ENCODE measurements around the gene CDH23. TPM values are rescaled to one million over a fixed set of nuclear protein-coding genes. Genes with fewer than 3 reads are reported as not detected.

CDH23 gene
- total RNA-seq, 4 donors from 2014 or later: 0.72 to 4.1 (median 2.2) TPM

DNA sequence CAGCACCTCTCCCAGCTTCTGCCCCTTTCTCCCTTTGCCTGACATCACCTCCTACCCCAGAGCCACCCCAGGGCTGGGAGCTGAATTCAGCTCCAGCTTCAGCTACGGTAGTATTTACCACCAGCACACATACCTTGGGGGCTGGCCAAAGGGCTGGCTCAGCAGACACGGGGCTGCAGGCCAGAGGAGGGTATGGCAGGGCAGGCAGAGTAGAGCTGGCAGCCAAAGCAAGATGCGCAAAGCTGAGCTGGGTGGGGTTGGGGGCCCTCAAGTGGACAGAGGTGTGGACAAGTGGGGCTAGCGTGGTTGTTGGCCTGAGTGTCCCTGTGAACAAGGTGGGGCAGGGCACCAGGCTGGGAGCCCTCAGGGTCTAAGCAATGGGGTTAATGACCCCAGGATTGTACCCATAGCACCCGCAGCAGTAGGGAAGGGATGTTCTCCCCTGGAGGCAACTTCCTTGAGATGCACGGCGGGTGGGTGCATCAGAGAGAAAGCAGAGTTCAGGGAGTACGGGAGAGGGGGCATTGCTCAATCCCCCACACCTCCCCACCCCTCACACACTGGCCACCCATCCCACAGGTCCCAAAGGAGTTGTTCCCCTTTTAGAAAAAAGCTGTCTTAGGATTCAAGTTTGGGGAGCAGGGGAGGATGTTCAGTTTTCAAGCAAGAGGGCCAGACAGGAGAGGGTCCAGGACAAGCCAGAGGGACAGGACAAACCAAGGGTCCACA lies 368.6 kb downstream of the CDH23 start:
- Histone ChIP-seq H3K4me1 (peaks cover 89% of the 10 kb centered on the region), H3K27ac (peak overlapping the region; percentile 86)

DNA sequence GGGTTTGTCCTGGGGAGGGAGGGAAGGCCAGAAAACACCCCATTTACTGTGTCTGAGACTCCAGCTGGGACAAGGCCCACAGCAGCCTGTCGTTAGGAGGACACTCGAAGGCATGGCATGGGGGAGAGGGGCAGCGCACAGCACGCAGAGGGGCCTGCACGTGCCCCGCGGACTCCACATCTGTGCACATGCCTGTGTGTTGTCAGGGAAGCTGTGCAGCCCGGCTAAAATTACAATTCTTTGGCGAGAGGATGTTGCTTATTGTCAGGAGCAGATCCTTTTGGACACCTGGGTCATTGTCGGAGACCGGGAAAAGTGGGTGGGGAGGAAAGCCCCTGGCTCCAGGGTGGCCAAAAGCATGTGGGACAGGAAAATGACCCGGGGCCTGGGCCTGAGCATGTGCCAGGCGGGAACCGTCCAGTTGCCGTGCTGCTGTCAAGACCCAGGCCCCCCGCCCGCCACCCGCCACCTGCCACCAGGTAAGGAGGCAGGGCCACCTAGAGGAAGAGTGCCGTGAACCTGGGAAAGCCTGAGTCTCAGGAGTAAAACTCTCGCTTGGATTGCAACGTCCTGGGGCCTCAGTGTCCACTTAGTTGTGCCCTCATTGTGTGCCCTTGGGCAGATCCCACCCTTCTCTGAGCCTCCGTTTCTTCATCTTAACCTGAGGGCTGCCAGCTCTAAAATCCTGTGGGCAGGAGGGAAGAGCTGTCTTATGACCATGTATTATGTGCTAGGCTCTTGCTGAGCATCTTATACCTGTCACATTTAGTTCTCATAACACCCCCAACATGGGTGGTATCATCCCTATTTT lies 369.4 kb downstream of the CDH23 start:
- Histone ChIP-seq H3K27me3 (no peaks in the 10 kb centered on the region), H3K36me3 (peaks cover 4% of the 10 kb centered on the region), H3K4me3 (no peak overlapping the region), H3K4me1 (peaks cover 89% of the 10 kb centered on the region), H3K9me3 (no peaks in the 10 kb centered on the region), H3K27ac (peak overlapping the region; percentile 86)
- WGBS: 69% methylated on average over 15 of the region's 22 CpGs
- TF ChIP-seq, protein P1, sequence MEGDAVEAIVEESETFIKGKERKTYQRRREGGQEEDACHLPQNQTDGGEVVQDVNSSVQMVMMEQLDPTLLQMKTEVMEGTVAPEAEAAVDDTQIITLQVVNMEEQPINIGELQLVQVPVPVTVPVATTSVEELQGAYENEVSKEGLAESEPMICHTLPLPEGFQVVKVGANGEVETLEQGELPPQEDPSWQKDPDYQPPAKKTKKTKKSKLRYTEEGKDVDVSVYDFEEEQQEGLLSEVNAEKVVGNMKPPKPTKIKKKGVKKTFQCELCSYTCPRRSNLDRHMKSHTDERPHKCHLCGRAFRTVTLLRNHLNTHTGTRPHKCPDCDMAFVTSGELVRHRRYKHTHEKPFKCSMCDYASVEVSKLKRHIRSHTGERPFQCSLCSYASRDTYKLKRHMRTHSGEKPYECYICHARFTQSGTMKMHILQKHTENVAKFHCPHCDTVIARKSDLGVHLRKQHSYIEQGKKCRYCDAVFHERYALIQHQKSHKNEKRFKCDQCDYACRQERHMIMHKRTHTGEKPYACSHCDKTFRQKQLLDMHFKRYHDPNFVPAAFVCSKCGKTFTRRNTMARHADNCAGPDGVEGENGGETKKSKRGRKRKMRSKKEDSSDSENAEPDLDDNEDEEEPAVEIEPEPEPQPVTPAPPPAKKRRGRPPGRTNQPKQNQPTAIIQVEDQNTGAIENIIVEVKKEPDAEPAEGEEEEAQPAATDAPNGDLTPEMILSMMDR (IDR thresholded peaks at IDR 0.05): no peak
- TF ChIP-seq EP300 (IDR thresholded peaks at IDR 0.05): no peak
- TF ChIP-seq POLR2A (IDR thresholded peaks at IDR 0.05): no peak
- no peak for TF ChIP-seq POLR2AphosphoS5 (IDR thresholded peaks at IDR 0.05)
- DNase-seq (ENCODE audit: low spot score in 2 of 2): no peak

More for the DNA sequence above, 368.6 kb downstream of the CDH23 start:
- 51% methylated on average over 6 of the region's 8 CpGs for WGBS
- Histone ChIP-seq H3K4me3 (no peak overlapping the region), H3K36me3 (peaks cover 4% of the 10 kb centered on the region), H3K9me3 (no peaks in the 10 kb centered on the region), H3K27me3 (no peaks in the 10 kb centered on the region)
- no peak for TF ChIP-seq POLR2A (IDR thresholded peaks at IDR 0.05)
- TF ChIP-seq EP300 (IDR thresholded peaks at IDR 0.05): no peak
- TF ChIP-seq, protein P1 (IDR thresholded peaks at IDR 0.05): no peak
- TF ChIP-seq POLR2AphosphoS5 (IDR thresholded peaks at IDR 0.05): no peak
- no peak for DNase-seq (ENCODE audit: low spot score in 2 of 2)

DNA sequence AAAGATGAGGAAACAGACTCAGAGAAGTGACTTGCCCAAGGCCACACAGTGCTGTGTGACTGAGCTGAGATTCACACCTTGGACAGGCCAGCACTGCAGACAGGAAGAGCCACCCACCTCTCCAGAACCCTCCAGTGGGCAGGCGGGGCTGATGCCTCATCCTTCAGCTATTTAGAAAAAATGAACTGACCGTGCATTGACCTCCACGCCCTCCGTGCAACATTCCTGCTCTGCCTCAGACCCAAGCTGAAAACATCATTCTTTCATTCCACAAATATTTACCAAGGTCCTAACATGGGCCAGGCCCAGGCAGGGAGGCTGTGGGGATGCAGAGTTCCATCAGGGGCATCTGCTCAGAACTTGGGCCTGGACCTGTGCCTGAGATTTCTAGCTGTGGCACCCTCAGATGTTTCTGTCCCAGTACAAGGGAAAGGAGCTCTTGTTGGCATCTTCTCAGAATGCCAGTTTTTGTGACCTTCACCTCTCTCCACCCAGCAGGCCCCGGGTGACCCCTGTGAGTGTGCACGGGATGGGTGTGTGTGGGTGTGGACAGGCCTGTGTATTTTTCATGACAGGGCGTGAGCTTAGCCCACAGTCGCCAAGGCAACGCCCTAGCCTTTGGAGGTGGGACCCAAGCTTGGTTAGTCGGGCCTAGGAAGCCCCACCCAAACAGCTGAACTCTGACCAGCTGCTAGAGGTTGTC lies 370.1 kb downstream of the CDH23 start:
- TF ChIP-seq, protein P1 (IDR thresholded peaks at IDR 0.05): no peak
- TF ChIP-seq EP300 (IDR thresholded peaks at IDR 0.05) (peak; percentile 59), POLR2A (IDR thresholded peaks at IDR 0.05) (no peak), POLR2AphosphoS5 (IDR thresholded peaks at IDR 0.05) (peak in 2 of 3 donors; percentile 46 to 59)
- no peak overlapping the region for H3K4me3 ChIP-seq
- 24% methylated on average over 10 of the region's 10 CpGs for whole genome bisulfite sequencing

DNA sequence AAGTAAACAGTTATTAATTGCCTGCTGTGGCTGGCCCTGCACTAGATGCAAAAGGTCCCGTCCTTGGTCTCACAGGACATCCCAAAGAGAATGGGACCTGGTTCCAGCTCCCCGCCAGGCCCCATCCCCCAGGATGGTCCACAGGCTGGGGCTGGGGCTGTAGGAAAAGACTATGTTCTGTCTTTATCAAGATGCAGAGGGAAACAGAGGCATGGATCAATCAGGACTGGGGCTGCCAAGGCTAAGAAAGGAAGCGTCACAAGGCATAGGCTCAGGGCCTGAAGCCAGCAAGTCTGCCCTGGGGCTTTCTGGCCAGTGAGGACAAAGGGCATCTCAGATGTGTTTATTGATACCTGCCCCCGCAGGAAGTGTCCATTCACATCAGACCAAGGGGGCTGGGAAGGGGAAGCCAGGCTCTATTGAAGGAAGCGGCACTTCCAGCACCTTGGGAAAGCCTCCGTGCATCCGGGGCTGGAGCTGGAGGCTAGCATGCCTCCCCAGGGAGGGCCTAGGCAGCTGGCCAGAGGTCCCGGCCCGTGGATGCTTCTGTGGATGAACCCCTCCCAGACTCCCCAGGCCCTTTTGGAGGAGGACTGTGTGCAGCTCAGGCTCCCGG lies 370.8 kb downstream of the CDH23 start:
- Histone ChIP-seq H3K9me3 (no peaks in the 10 kb centered on the region), H3K36me3 (no peaks in the 10 kb centered on the region), H3K27me3 (no peaks in the 10 kb centered on the region), H3K4me1 (peaks cover 89% of the 10 kb centered on the region), H3K27ac (peak overlapping the region; percentile 86), H3K4me3 (no peak overlapping the region)
- no peak for TF ChIP-seq POLR2A (IDR thresholded peaks at IDR 0.05)
- TF ChIP-seq EP300 (IDR thresholded peaks at IDR 0.05): no peak
- TF ChIP-seq POLR2AphosphoS5 (IDR thresholded peaks at IDR 0.05): no peak
- TF ChIP-seq, protein P1 (IDR thresholded peaks at IDR 0.05): no peak
- no peak for DNase-seq (ENCODE audit: low spot score in 2 of 2)
- 17% methylated on average over 8 of the region's 10 CpGs for WGBS

More for the DNA sequence above, 370.1 kb downstream of the CDH23 start:
- no peaks in the 10 kb centered on the region for H3K36me3 ChIP-seq
- H3K9me3 ChIP-seq: no peaks in the 10 kb centered on the region
- H3K4me1 ChIP-seq: peaks cover 89% of the 10 kb centered on the region
- peak overlapping the region; percentile 86 for H3K27ac ChIP-seq
- DNase-seq (ENCODE audit: low spot score in 2 of 2): peak; percentile 91 to 92
- H3K27me3 ChIP-seq: no peaks in the 10 kb centered on the region

All from suprapubic skin (tissue), 4 donors.